ENCODE measurements around the gene MRPL14. TPM values are rescaled to one million over a fixed set of nuclear protein-coding genes. Genes with fewer than 3 reads are reported as not detected.
A peak's percentile ranks its signal among the peaks of the same experiment; 100 is the strongest.

MRPL14 gene
- 10 to 100 TPM; 44.1 to 45.9 TPM for total RNA-seq

DNA sequence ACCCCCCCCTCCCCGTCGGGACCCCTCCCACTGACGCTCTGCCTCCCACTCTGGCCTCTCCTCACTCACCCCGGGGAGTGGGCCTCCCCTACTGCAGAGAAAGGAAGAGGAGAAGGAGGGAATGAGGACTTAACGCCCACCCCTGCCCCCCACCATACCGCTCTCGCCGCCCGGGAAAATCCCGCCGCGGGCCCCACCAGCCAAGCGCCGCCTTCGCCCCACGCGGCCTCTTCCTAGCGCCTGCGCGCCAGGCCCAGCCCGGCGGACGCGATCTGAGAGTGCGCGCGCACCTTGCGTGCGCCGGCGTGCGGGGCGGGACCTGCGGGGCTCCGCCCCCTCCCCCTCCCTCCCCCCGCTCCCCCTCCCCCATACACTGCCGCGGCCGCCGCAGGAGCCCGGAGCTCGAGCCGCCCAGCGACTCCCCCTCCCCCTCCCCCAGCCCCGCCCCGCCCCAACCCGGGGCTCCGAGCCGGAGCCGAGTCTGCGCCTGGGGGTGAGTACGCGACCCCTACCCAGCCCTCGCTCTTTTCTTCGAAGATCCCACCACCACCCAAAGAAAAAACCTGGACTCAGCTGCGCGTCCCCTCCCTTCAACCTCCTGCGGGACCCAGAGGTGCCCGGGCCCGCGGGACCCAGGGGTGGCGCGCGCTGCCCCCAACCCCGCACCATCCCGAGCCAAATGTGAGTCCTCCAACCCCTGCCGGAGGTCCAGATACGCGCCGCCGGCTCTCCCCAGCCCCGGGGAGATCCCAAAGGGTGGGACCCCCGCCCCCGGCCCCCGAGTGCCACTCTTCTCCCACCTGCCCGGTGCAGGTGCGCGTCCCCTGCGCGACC is at the start of gene MRPL14, which contains the start of gene TMEM63B:
Gene MRPL14, minus strand, starts transcription at position 267 of the 834 bp plus-strand sequence. CDS start 10,841 bp downstream, outside the sequence.
Gene TMEM63B, plus strand, starts transcription at position 369 of the 834 bp plus-strand sequence. CDS start 7,031 bp downstream, outside the sequence.
- peak; percentile 81 for DNase-seq (ENCODE audit: low spot score)
- TF ChIP-seq, protein P1, sequence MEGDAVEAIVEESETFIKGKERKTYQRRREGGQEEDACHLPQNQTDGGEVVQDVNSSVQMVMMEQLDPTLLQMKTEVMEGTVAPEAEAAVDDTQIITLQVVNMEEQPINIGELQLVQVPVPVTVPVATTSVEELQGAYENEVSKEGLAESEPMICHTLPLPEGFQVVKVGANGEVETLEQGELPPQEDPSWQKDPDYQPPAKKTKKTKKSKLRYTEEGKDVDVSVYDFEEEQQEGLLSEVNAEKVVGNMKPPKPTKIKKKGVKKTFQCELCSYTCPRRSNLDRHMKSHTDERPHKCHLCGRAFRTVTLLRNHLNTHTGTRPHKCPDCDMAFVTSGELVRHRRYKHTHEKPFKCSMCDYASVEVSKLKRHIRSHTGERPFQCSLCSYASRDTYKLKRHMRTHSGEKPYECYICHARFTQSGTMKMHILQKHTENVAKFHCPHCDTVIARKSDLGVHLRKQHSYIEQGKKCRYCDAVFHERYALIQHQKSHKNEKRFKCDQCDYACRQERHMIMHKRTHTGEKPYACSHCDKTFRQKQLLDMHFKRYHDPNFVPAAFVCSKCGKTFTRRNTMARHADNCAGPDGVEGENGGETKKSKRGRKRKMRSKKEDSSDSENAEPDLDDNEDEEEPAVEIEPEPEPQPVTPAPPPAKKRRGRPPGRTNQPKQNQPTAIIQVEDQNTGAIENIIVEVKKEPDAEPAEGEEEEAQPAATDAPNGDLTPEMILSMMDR (IDR thresholded peaks at IDR 0.05), result no peak
- no peaks in the 10 kb centered on the region for H3K27me3 ChIP-seq
- no peaks in the 10 kb centered on the region for H3K36me3 ChIP-seq
- H3K4me3 ChIP-seq, result peak within 1 kb of the TSS; percentile 76 to 100
- no peaks in the 10 kb centered on the region for H3K9me3 ChIP-seq
- H3K27ac ChIP-seq, result peak within 1 kb of the TSS; percentile 93 to 96
- H3K4me1 ChIP-seq, result peaks cover 0 to 50% of the 10 kb centered on the region in 2 donors

DNA sequence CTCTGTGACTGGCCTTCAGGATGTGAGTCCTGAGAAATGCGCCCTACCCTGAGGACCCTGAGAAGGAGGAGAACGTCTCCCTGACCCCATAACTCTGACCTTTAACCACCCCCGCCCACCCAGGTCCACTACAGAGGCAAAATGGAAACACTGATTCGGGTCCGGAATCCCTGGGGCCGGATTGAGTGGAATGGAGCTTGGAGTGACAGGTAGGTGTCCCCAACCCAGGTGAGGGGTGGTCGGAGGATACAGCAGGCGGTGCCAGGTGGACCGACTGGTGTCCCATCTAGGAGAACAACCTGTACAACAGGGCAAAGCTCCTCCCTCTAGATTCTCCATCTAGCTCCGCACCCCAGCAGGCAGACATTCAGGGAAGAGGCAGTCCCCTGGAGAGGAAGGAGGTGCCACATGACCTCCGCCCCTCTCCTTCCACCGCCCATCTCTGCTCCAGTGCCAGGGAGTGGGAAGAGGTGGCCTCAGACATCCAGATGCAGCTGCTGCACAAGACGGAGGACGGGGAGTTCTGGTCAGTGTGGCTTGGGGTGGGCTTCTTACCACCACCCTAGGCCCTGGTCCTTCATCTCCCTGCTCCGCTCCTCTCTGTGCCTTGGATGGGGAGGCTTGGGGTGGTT is 49.0 kb upstream of the MRPL14 start:
- DNase-seq (ENCODE audit: low spot score), result no peak
- H3K27me3 ChIP-seq, result no peaks in the 10 kb centered on the region
- H3K36me3 ChIP-seq, result no peaks in the 10 kb centered on the region
- H3K9me3 ChIP-seq, result no peaks in the 10 kb centered on the region
- H3K27ac ChIP-seq, result no peak overlapping the region
- H3K4me1 ChIP-seq, result peaks cover 0 to 30% of the 10 kb centered on the region in 2 donors
- no peak overlapping the region for H3K4me3 ChIP-seq
- TF ChIP-seq, protein P1 (IDR thresholded peaks at IDR 0.05), result no peak

DNA sequence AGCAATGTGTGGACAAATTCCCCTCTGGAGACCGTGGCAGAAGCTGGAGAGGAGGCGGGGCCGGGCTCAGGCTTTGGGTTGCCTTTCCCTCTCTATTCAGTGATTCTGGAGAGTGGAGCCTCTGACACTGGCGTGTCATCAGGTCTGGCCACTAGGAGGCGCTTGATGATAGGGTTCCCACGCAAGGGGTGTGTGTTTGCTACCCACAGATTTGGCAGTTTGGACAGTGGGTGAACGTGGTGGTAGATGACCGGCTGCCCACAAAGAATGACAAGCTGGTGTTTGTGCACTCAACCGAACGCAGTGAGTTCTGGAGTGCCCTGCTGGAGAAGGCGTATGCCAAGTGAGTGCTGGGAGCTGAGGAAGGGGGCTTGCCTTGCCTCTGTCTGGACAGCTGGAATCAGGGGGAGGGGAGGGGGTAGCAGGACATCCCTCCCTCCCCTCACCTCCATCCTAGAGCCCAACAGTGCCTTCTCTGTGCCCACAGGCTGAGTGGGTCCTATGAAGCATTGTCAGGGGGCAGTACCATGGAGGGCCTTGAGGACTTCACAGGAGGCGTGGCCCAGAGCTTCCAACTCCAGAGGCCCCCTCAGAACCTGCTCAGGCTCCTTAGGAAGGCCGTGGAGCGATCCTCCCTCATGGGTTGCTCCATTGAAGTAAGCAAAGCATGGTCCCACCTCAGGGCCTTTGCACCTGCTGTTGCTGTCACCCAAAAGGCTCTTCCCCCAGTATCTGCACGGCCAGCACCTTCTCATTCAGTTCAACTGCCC is 45.7 kb upstream of the MRPL14 start:
- TF ChIP-seq, protein P1 (IDR thresholded peaks at IDR 0.05), result peak; percentile 77 to 91
- H3K27ac ChIP-seq, result no peak overlapping the region
- no peak overlapping the region for H3K4me3 ChIP-seq
- H3K9me3 ChIP-seq, result no peaks in the 10 kb centered on the region
- H3K4me1 ChIP-seq, result peaks cover 0 to 21% of the 10 kb centered on the region in 2 donors
- DNase-seq (ENCODE audit: low spot score), result peak; percentile 93
- no peaks in the 10 kb centered on the region for H3K36me3 ChIP-seq
- no peaks in the 10 kb centered on the region for H3K27me3 ChIP-seq

DNA sequence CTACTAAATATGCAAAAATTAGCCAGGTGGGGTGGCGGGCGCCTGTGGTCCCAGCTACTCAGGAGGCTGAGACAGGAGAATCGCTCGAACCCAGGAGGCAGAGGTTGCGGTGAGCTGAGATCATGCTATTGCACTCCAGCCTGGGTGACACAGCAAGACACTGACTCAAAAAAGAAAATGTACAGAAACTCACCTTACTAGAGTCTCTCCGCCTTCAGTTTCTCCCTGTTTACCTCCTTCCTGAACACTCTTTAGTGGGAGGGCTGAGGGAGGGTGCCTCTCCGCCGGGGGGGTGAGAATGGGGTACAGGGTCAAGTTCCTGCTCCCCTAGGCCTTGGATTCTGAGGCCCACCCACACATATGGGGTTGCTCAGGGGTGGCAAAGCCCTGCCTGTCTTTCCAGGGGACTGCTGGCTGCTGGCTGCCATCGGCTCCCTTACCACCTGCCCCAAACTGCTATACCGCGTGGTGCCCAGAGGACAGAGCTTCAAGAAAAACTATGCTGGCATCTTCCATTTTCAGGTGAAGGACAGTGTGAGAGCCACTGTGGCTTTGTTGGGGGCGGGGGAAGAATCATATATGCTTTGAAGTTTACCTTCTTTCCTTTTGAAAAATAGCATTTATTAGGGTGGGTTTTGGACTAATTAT is 44.8 kb upstream of the MRPL14 start:
- TF ChIP-seq, protein P1 (IDR thresholded peaks at IDR 0.05), result no peak
- DNase-seq (ENCODE audit: low spot score), result no peak
- H3K27ac ChIP-seq, result no peak overlapping the region
- no peaks in the 10 kb centered on the region for H3K9me3 ChIP-seq
- H3K36me3 ChIP-seq, result no peaks in the 10 kb centered on the region
- peaks cover 0 to 14% of the 10 kb centered on the region in 2 donors for H3K4me1 ChIP-seq
- H3K4me3 ChIP-seq, result no peak overlapping the region
- H3K27me3 ChIP-seq, result no peaks in the 10 kb centered on the region

DNA sequence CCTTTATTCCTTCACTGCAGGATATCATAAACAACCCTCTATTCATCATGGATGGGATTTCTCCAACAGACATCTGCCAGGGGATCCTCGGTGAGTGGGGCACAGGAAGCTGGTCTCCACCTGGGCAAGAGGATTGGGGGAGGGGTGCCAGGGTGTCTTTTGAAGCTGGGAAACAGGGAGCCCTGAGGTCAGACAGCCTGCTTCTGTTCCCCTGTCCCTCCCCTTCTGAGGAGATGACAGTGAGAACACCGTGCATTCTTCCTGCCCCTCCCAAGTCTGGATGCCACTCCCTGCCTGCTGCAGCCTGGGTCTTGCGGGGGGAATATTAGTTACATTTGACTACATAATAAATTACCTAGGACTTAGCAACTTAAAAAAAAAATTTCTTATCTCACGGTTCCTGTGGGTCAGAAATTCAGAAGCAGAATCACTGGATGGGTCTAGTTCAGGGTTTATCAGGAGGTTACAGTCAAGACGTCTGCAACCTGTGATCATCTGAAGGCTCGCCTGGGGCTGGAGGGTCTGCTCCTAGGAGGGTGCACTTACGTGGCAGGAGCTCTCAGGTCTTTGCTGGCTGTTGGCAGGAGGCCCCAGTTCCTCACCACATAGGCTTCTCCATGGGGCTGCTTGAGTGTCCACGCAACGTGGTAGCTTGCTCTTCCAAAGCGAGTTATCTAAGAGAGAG is 42.8 kb upstream of the MRPL14 start:
- Histone ChIP-seq H3K4me3 (no peak overlapping the region), H3K9me3 (no peaks in the 10 kb centered on the region), H3K4me1 (peaks cover 0 to 4% of the 10 kb centered on the region in 2 donors), H3K36me3 (no peaks in the 10 kb centered on the region), H3K27me3 (no peaks in the 10 kb centered on the region), H3K27ac (no peak overlapping the region)
- DNase-seq (ENCODE audit: low spot score), result no peak
- TF ChIP-seq, protein P1 (IDR thresholded peaks at IDR 0.05), result no peak
